ENCODE results near the gene XRCC2.
"Not testable (repeated sequence)": the region's sequence is repeated elsewhere in the genome, so short reads cannot be mapped to it uniquely, and the experiment has no call there.

- not testable (repeated sequence) for TF ChIP-seq CTCF (conservative IDR thresholded peaks at IDR 0.05; ENCODE audit: low read depth in 2 of 2); REST (IDR thresholded peaks at IDR 0.05; ENCODE audit: unreplicated experiment); POLR2AphosphoS5 (IDR thresholded peaks at IDR 0.05; ENCODE audit: low read depth)
These were observed 29.4 kb downstream of the XRCC2 start for GRCh38 chr7:152646579-152646978.

All from GM23338 (cell line).